Measurements from ENCODE around the gene IDH1. TPM values are rescaled to one million over a fixed set of nuclear protein-coding genes. Genes with fewer than 3 reads are reported as not detected.

Gene IDH1
- total and polyA plus RNA-seq, 10 of the 15 experiments (the other 5 are each of a cell fraction or from before 2014, with no cell fraction given) = 39.0 to 114 (median 55.0) TPM

- no peak for TF ChIP-seq BCLAF1 (IDR thresholded peaks at IDR 0.05)
Observed at GRCh38 chr2:208245746-208246145, 9.1 kb downstream of the IDH1 start (continued).

- Histone ChIP-seq H3K4me3 (no peak overlapping the region), H3K27me3 (replicated peaks in 1 of 2; ENCODE audit: control insufficient read depth in 2 of 2, insufficient read depth in 2 of 2, low read length in 1 of 2) (no peaks in the 10 kb centered on the region), H3K36me3 (ENCODE audit: control insufficient read depth in 2 of 2, insufficient read depth in 2 of 2, low read length in 1 of 2) (peaks cover 2 to 24% of the 10 kb centered on the region in 2 experiments; a peak in 3 of 4 replicates), H3K4me2 (ENCODE audit: control insufficient read depth, insufficient read depth) (no peak overlapping the region), H3K79me2 (ENCODE audit: control insufficient read depth, insufficient read depth, low read length) (no peaks in the 10 kb centered on the region), H3K9me3 (replicated peaks; ENCODE audit: control insufficient read depth, insufficient read depth, low read length) (no peaks in the 10 kb centered on the region), H2AFZ (ENCODE audit: control insufficient read depth, low read depth, low read length) (no peak overlapping the region), H3K4me1 (ENCODE audit: control insufficient read depth, insufficient read depth, low read length) (no peaks in the 10 kb centered on the region), H3K9ac (ENCODE audit: control insufficient read depth, insufficient read depth, low read length) (no peak overlapping the region), H4K20me1 (ENCODE audit: control insufficient read depth, insufficient read depth) (no peaks in the 10 kb centered on the region), H3K27ac (ENCODE audit: control insufficient read depth, insufficient read depth) (no peak overlapping the region)
- in situ Hi-C loops (cut with MboI) (no loop called here), intact Hi-C loops (cut with micrococcal nuclease; ENCODE audit: unreplicated experiment) (no loop called here)
- CTCF ChIA-PET = interaction anchor here (0.7 kb wide), 1 partner anchor 9 kb away, joined by 3 read pairs; no protein-coding TSS in a partner anchor
- no TSS peak for BruUV-seq (replicated peaks)
- RAD21 ChIA-PET (ENCODE audit: unreplicated experiment) = no interaction called here
- DNase-seq (ENCODE audit: low read depth, low spot score) (no peak), FAIRE-seq (no peak), ATAC-seq (no peak)
- SMC1A ChIA-PET (ENCODE audit: uncharacterized antibody, unreplicated experiment) = interaction anchor here (1.1 to 1.4 kb wide), 2 partner anchors 10 to 142 kb away, joined by 3 read pairs; no protein-coding TSS in a partner anchor
- POLR2A ChIA-PET = no interaction called here
- TF ChIP-seq CHD1 (IDR thresholded peaks at IDR 0.05; ENCODE audit: low read depth, low read length) (no peak), CTCF (IDR thresholded peaks at IDR 0.05 in 2 of 3, conservative IDR thresholded peaks at IDR 0.05 in 1 of 3; ENCODE audit: control insufficient read depth in 2 of 3, extremely low read depth in 1 of 3, insufficient read depth in 1 of 3, low read depth in 3 of 3, low read length in 3 of 3) (no peak), SP1 (IDR thresholded peaks at IDR 0.05; ENCODE audit: low read depth, low read length) (no peak), GATAD2B (conservative IDR thresholded peaks at IDR 0.05; ENCODE audit: low read depth) (no peak), IRF4 (IDR thresholded peaks at IDR 0.05; ENCODE audit: low read depth, low read length) (no peak), SREBF2 (IDR thresholded peaks at IDR 0.05; ENCODE audit: low read length) (no peak), YBX1 (IDR thresholded peaks at IDR 0.05) (no peak), TAF1 (IDR thresholded peaks at IDR 0.05; ENCODE audit: borderline replicate concordance, low read depth, low read length) (no peak), BCL11A (IDR thresholded peaks at IDR 0.05; ENCODE audit: low read depth, low read length) (no peak), FOXK2 (IDR thresholded peaks at IDR 0.05) (no peak), MTA2 (IDR thresholded peaks at IDR 0.05; ENCODE audit: low read depth) (no peak), SIX5 (IDR thresholded peaks at IDR 0.05; ENCODE audit: low read depth, low read length, severe bottlenecking) (no peak), E4F1 (IDR thresholded peaks at IDR 0.05; ENCODE audit: borderline replicate concordance, partially characterized antibody) (no peak), ZBTB33 (IDR thresholded peaks at IDR 0.05) (no peak)
Observed at GRCh38 chr2:208244422-208244821, 10.4 kb downstream of the IDH1 start.
